ENCODE data around the gene COPG2. TPM values are rescaled to one million over a fixed set of nuclear protein-coding genes. Genes with fewer than 3 reads are reported as not detected.

The COPG2 gene
- total RNA-seq, 1 donor from 2014 or later = 15.7 TPM

DNA sequence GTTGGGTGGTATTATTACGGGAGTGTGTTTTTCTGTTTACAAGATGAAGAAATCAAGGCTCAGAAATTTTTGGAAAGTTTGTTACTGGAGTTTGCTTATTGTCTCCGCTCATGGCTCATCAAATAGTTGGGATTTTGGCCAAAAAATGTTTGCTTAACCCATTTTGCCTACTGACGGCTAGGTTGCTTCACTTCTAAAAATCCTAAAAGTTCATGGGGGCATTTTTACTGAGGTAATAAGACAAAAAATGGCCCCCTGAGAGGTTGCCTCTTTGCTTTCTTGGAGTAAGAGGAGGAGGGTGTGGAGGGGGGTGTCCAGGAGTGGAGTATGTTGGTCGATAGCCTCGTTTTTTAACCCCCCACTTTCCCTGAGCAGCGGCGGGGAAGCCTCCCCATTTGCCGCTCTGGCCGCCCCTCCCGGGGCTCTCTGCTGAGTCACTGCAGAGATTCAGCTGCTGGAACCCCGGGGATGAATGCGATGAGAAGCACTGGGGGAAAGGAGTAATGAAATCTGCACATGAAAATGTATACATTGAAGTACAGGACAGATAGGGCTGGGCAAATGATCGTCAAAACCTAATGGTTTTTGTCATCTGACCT is 175.2 kb downstream of the COPG2 start:
- Histone ChIP-seq H3K4me3 (peak overlapping the region; percentile 36 to 42), H3K27me3 (no peaks in the 10 kb centered on the region), H3K4me1 (peaks cover 21% of the 10 kb centered on the region), H3K9me3 (no peaks in the 10 kb centered on the region), H3K27ac (no peak overlapping the region), H3K36me3 (no peaks in the 10 kb centered on the region)
- TF ChIP-seq, protein P1, sequence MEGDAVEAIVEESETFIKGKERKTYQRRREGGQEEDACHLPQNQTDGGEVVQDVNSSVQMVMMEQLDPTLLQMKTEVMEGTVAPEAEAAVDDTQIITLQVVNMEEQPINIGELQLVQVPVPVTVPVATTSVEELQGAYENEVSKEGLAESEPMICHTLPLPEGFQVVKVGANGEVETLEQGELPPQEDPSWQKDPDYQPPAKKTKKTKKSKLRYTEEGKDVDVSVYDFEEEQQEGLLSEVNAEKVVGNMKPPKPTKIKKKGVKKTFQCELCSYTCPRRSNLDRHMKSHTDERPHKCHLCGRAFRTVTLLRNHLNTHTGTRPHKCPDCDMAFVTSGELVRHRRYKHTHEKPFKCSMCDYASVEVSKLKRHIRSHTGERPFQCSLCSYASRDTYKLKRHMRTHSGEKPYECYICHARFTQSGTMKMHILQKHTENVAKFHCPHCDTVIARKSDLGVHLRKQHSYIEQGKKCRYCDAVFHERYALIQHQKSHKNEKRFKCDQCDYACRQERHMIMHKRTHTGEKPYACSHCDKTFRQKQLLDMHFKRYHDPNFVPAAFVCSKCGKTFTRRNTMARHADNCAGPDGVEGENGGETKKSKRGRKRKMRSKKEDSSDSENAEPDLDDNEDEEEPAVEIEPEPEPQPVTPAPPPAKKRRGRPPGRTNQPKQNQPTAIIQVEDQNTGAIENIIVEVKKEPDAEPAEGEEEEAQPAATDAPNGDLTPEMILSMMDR (IDR thresholded peaks at IDR 0.05) = no peak
- TF ChIP-seq POLR2AphosphoS5 (IDR thresholded peaks at IDR 0.05; ENCODE audit: insufficient read depth in 1 of 2, low read depth in 1 of 2) (no peak), POLR2A (IDR thresholded peaks at IDR 0.05) (no peak)
- no peak for DNase-seq (ENCODE audit: extremely low spot score in 2 of 2)
- intact Hi-C loops (cut with DNase I) = no loop called here

DNA sequence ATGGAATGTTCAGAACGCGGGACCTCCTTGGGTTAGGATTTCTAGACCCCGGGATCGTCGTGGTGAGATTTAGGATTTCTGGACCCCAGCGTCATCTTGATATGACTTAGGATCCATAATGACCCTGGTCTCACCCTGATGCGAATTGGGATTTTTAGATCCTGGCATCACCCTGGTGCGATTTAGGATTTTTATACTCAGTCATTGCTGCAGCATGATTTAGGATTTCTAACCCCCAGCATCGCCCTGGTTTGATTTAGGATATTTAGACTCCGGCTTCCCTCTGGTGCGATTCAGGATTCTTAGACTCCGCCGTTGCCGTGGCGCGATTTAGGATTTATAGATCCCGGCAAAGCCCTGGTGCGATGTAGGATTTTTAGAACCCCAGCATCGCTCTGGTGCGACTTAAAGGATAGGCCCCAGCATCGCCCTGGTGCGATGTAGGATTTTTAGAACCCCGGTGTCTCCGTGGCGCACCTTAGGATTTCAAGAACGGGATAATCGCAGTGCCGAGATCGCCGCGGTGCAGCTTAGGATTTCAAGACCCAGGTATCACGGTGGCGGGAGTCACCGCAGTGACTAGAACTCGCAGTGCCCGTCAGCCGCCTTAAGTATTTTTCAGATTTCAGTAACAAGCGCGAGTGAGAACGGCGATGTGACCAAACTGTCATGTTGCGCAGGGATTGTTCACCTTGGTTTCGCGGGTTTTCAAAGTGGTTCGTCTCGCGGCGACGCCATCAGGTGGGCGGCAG is 175.8 kb downstream of the COPG2 start:
- Histone ChIP-seq H3K27ac (no peak overlapping the region), H3K4me3 (peak overlapping the region; percentile 36 to 42), H3K36me3 (no peaks in the 10 kb centered on the region), H3K9me3 (no peaks in the 10 kb centered on the region), H3K4me1 (peaks cover 21% of the 10 kb centered on the region), H3K27me3 (no peaks in the 10 kb centered on the region)
- TF ChIP-seq, protein P1 (IDR thresholded peaks at IDR 0.05) = no peak
- TF ChIP-seq POLR2A (IDR thresholded peaks at IDR 0.05) (no peak), POLR2AphosphoS5 (IDR thresholded peaks at IDR 0.05; ENCODE audit: insufficient read depth in 1 of 2, low read depth in 1 of 2) (no peak)
- DNase-seq (ENCODE audit: extremely low spot score in 2 of 2) = no peak
- intact Hi-C loops (cut with DNase I) = no loop called here

DNA sequence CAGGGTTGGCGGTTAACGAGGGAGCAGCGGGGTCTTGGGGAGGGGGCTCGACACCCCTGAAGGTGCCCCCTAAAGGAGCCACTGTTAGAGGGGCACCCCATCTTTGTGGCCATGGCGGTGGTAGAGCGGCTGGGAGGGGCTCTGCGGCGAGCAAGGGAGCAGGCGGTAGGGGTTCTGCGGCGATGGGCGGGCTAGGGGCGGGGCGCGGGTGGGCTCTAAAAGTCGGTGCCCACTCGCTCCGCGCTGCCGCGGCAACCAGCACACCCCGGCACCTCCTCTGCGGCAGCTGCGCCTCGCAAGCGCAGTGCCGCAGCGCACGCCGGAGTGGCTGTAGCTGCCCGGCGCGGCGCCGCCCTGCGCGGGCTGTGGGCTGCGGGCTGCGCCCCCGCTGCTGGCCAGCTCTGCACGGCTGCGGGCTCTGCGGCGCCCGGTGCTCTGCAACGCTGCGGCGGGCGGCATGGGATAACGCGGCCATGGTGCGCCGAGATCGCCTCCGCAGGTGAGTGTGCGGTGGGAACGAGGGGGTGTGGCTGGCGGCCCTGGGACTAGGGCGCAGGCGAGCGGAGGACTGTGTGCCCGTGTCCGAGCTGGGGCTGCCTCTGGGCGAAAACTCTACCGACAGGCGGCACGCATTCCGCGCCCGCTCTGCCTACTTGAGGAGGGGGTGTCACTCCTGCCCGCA is 176.6 kb downstream of the COPG2 start, which contains the start of gene MEST:
Gene MEST, plus strand, starts transcription at position 245 of the 682 bp plus-strand sequence. Its CDS starts 229 bp downstream, at position 474.
- peaks cover 23% of the 10 kb centered on the region for H3K4me1 ChIP-seq
- peak within 1 kb of the TSS; percentile 36 to 42 for H3K4me3 ChIP-seq
- no peak within 1 kb of the TSS for H3K27ac ChIP-seq
- H3K36me3 ChIP-seq = no peaks in the 10 kb centered on the region
- intact Hi-C loops (cut with DNase I) = no loop called here
- no peak for DNase-seq (ENCODE audit: extremely low spot score in 2 of 2)
- TF ChIP-seq, protein P1 (IDR thresholded peaks at IDR 0.05) = no peak
- no peak for TF ChIP-seq POLR2AphosphoS5 (IDR thresholded peaks at IDR 0.05; ENCODE audit: insufficient read depth in 1 of 2, low read depth in 1 of 2)
- TF ChIP-seq POLR2A (IDR thresholded peaks at IDR 0.05) = no peak
- no peaks in the 10 kb centered on the region for H3K9me3 ChIP-seq
- no peaks in the 10 kb centered on the region for H3K27me3 ChIP-seq

DNA sequence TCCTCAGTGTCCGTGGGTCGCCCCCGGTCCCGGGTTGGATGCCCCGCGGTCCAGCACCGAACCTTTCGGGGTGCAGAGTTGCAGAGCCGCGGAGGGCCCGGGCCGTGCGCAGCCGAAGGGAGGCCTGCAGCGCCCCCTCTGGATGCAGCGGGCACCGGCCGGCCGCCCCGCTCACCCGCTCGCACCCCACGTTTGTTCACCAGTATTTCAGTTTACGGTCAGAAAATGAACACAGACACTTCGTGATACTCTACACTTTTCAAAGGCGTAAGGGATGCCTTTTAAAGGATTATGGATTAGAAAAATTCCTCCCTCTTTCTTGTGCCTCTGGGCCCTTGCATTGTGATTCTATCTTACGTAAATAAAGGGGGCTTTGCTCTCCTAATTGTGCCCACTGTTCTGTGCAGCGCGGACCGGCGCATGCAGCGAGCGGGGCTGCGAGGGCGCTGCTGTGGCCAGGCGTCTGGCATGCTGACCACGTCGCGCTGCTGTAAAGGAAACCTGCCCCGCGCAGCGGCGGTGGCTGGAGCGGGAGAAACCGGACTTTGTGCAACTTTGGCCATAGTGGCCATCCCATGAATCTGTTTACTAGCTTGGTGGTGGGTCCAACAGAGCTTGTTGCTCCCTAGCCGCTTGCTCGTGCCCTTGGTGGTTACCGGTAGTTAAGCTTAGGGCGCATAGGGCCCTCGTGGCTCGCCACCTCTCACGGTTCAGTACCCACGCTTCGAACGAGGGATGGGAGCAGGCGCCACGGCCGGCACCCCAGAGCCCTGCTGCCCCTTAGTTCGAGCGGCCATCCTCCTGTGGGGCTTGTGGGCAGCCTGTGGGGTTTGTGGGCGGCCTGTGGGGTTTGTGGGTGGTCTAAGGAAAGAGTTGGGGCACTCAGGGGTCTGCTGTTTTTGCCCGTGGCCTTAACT is 177.4 kb downstream of the COPG2 start:
- Histone ChIP-seq H3K27ac (no peak overlapping the region), H3K4me1 (peaks cover 31% of the 10 kb centered on the region), H3K27me3 (no peaks in the 10 kb centered on the region), H3K4me3 (peak overlapping the region; percentile 36 to 42), H3K36me3 (no peaks in the 10 kb centered on the region), H3K9me3 (no peaks in the 10 kb centered on the region)
- no peak for TF ChIP-seq POLR2AphosphoS5 (IDR thresholded peaks at IDR 0.05; ENCODE audit: insufficient read depth in 1 of 2, low read depth in 1 of 2)
- TF ChIP-seq, protein P1 (IDR thresholded peaks at IDR 0.05) = peak in 1 of 3 experiments; percentile 12
- TF ChIP-seq POLR2A (IDR thresholded peaks at IDR 0.05) = no peak
- DNase-seq (ENCODE audit: extremely low spot score in 2 of 2) = no peak
- intact Hi-C loops (cut with DNase I) = no loop called here
